NB4 (cell line): ENCODE results near the gene IL17D.

Source experiments
- CTCF ChIP-seq: IDR thresholded peaks from one replicate; pipeline ENCODE4 v1.5.1; 2012; ENCODE audit warnings: low read depth, low read length
- MAX ChIP-seq: IDR thresholded peaks from 2 replicates; pipeline ENCODE4 v1.6.1; 2011; ENCODE audit warnings: low read depth, low read length
- POLR2A ChIP-seq: IDR thresholded peaks from 2 replicates; pipeline ENCODE4 v1.6.1; 2011; ENCODE audit warnings: mild to moderate bottlenecking; ENCODE audit not compliant: insufficient read length; ENCODE audit errors: extremely low read depth

GRCh38 chr13:20749377-20749776 is 45.9 kb downstream of the IL17D start:
- TF ChIP-seq CTCF, result no peak
- no peak for TF ChIP-seq POLR2A
- no peak for TF ChIP-seq MAX
